GM03348 (cell line): ENCODE results near the gene DSC3.

Source experiments
- DNase-seq: peaks from one replicate; pipeline ENCODE4 v3.0.0; 2012; ENCODE audit warnings: low spot score

Gene DSC3

GRCh38 chr18:31042406-31043181, at the start of gene DSC3:
Gene DSC3, minus strand, starts transcription at chr18:31042742. Its CDS starts 82 bp downstream, at chr18:31042660.
- DNase-seq = peak; percentile 16

GRCh38 chr18:31091350-31091749, 48.8 kb upstream of the DSC3 start:
- DNase-seq = no peak

GRCh38 chr18:31088532-31088931, 46.0 kb upstream of the DSC3 start:
- no peak for DNase-seq

- DNase-seq = no peak
These were observed 37.4 kb upstream of the DSC3 start for GRCh38 chr18:31079973-31080372.

- no peak for DNase-seq
These were observed 35.3 kb upstream of the DSC3 start for GRCh38 chr18:31077878-31078277.

- DNase-seq = no peak
These were observed 29.6 kb upstream of the DSC3 start for GRCh38 chr18:31072175-31072574.

- DNase-seq = no peak
These were observed 27.7 kb upstream of the DSC3 start for GRCh38 chr18:31070206-31070605.

- DNase-seq = no peak
These were observed 23.7 kb upstream of the DSC3 start for GRCh38 chr18:31066266-31066665.

GRCh38 chr18:31065036-31065773, 22.7 kb upstream of the DSC3 start:
- DNase-seq = no peak

GRCh38 chr18:31064130-31064529, 21.6 kb upstream of the DSC3 start:
- DNase-seq = no peak

- no peak for DNase-seq
These were observed 19.4 kb upstream of the DSC3 start for GRCh38 chr18:31061945-31062344.

GRCh38 chr18:31058897-31059296, 16.4 kb upstream of the DSC3 start:
- no peak for DNase-seq

- DNase-seq = no peak
These were observed 15.4 kb upstream of the DSC3 start for GRCh38 chr18:31057917-31058316.

- no peak for DNase-seq
These were observed 14.5 kb upstream of the DSC3 start for GRCh38 chr18:31057051-31057450.

- DNase-seq = no peak
These were observed 13.8 kb upstream of the DSC3 start for GRCh38 chr18:31056296-31056695.

- no peak for DNase-seq
These were observed 8.1 kb upstream of the DSC3 start for GRCh38 chr18:31050635-31051034.

GRCh38 chr18:31049189-31049588, 6.6 kb upstream of the DSC3 start:
- DNase-seq = no peak

- DNase-seq = no peak
These were observed 5.7 kb upstream of the DSC3 start for GRCh38 chr18:31048216-31048615.

GRCh38 chr18:31046916-31047315, 4.4 kb upstream of the DSC3 start:
- no peak for DNase-seq

- DNase-seq = no peak
These were observed 3.1 kb upstream of the DSC3 start for GRCh38 chr18:31045599-31045998.

GRCh38 chr18:31044926-31045325, 2.4 kb upstream of the DSC3 start:
- no peak for DNase-seq

- no peak for DNase-seq
These were observed 1.2 kb upstream of the DSC3 start for GRCh38 chr18:31043709-31044108.

- no peak for DNase-seq
These were observed 497 bp downstream of the DSC3 start for GRCh38 chr18:31042084-31042405.
